Vagina (tissue), 2 donors: ENCODE results near the gene SWAP70. TPM values are rescaled to one million over a fixed set of nuclear protein-coding genes. Genes with fewer than 3 reads are reported as not detected.

ENCODE experiments used
- DNase-seq, 2 donors: peaks; one replicate each; pipeline ENCODE4 v3.0.0-alpha.2; 2017; ENCODE audit errors: extremely low spot score in 2 of 2
- H3K27ac ChIP-seq: fragments of 200-600 bp; sonication (generic); one replicate; pipeline ENCODE4 v1.5.1; 2019
- H3K27me3 ChIP-seq: fragments of 200-600 bp; sonication (generic); one replicate; pipeline ENCODE4 v1.5.1; 2019
- H3K36me3 ChIP-seq, 2 donors: fragments of 200-600 bp; sonication (generic); one replicate each; pipeline ENCODE4 v1.5.1; 2017 to 2019
- H3K4me1 ChIP-seq: fragments of 200-600 bp; sonication (generic); one replicate; pipeline ENCODE4 v1.5.1; 2019
- H3K4me3 ChIP-seq, 2 donors: fragments of 200-600 bp; sonication (generic); 1 replicate in 1 of 2; 2 replicates in 1 of 2; pipeline ENCODE4 v1.5.1; 2016 to 2019
- H3K9me3 ChIP-seq: fragments of 200-600 bp; sonication (generic); one replicate; pipeline ENCODE4 v1.5.1; 2019
- POLR2A ChIP-seq, 2 donors: fragments of 450-650 bp; IDR thresholded peaks; one replicate each; pipeline ENCODE4 v1.6.1; 2017; ENCODE audit warnings: antibody characterized with exemption in 2 of 2, mild to moderate bottlenecking in 2 of 2, moderate library complexity in 2 of 2
- POLR2AphosphoS5 ChIP-seq, 2 donors: sonication (generic); formaldehyde crosslinking; IDR thresholded peaks; one replicate each; pipeline ENCODE4 v1.9.0; 2017; ENCODE audit warnings: antibody characterized with exemption in 2 of 2, mild to moderate bottlenecking in 2 of 2, low read depth in 1 of 2; ENCODE audit not compliant: insufficient read depth in 1 of 2
- intact Hi-C: fragments of 100-400 bp; cut with DNase I; formaldehyde crosslinking; loops from one replicate; pipeline ENCODE4 v1.15.1; 2023
- total RNA-seq: library from RNA; depleted of rRNA; stranded (reverse); fragments of >200 nt; gene quantifications from one replicate; pipeline ENCODE4 v1.2.3, GENCODE V29; 2016
- TF ChIP-seq, protein P1 (sequence below), 3 experiments: fragments of 450-650 bp in 2 of 3; fragments of 200-600 bp in 1 of 3; sonication (generic) in 1 of 3; IDR thresholded peaks; one replicate each; pipeline ENCODE4 v1.5.1; 2017 to 2019; ENCODE audit warnings: antibody characterized with exemption in 3 of 3, mild to moderate bottlenecking in 2 of 3, moderate library complexity in 2 of 3

Gene SWAP70
- total RNA-seq, 1 donor from 2014 or later = 32.2 TPM

DNA sequence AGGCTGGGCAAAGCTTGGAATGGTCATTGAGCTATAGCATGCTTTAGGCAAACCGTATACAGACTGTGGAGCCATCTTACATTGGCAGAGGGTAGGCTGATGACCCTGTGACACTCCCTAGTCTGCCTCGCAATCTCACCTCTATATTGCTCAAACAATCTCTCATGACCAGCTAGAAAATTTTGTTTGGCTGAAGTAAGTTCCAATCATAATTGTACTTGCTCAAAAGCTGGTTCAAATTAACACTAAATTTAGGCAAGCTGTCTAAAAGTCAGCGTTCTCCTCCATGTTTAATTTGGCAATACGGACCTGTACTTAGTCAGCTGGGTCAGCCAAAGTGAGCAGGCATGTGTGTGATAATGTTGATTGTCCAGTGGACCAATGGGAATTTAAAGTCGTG lies 133.0 kb downstream of the SWAP70 start:
- Histone ChIP-seq H3K9me3 (no peaks in the 10 kb centered on the region), H3K36me3 (peaks cover 0 to 6% of the 10 kb centered on the region in 2 donors), H3K27ac (peak overlapping the region; percentile 12), H3K4me3 (no peak overlapping the region), H3K27me3 (no peaks in the 10 kb centered on the region), H3K4me1 (peaks cover 19% of the 10 kb centered on the region)
- no peak for TF ChIP-seq POLR2A (IDR thresholded peaks at IDR 0.05)
- TF ChIP-seq, protein P1, sequence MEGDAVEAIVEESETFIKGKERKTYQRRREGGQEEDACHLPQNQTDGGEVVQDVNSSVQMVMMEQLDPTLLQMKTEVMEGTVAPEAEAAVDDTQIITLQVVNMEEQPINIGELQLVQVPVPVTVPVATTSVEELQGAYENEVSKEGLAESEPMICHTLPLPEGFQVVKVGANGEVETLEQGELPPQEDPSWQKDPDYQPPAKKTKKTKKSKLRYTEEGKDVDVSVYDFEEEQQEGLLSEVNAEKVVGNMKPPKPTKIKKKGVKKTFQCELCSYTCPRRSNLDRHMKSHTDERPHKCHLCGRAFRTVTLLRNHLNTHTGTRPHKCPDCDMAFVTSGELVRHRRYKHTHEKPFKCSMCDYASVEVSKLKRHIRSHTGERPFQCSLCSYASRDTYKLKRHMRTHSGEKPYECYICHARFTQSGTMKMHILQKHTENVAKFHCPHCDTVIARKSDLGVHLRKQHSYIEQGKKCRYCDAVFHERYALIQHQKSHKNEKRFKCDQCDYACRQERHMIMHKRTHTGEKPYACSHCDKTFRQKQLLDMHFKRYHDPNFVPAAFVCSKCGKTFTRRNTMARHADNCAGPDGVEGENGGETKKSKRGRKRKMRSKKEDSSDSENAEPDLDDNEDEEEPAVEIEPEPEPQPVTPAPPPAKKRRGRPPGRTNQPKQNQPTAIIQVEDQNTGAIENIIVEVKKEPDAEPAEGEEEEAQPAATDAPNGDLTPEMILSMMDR (IDR thresholded peaks at IDR 0.05) = no peak
- no peak for TF ChIP-seq POLR2AphosphoS5 (IDR thresholded peaks at IDR 0.05; ENCODE audit: insufficient read depth in 1 of 2, low read depth in 1 of 2)
- intact Hi-C loops = no loop called here
- no peak for DNase-seq

- Histone ChIP-seq H3K4me3 (no peak overlapping the region), H3K36me3 (peaks cover 0 to 6% of the 10 kb centered on the region in 2 donors), H3K27me3 (no peaks in the 10 kb centered on the region), H3K9me3 (no peaks in the 10 kb centered on the region), H3K27ac (no peak overlapping the region), H3K4me1 (peaks cover 23% of the 10 kb centered on the region)
- no peak for TF ChIP-seq POLR2A (IDR thresholded peaks at IDR 0.05)
- TF ChIP-seq, protein P1 (IDR thresholded peaks at IDR 0.05) = no peak
- TF ChIP-seq POLR2AphosphoS5 (IDR thresholded peaks at IDR 0.05; ENCODE audit: insufficient read depth in 1 of 2, low read depth in 1 of 2) = no peak
- intact Hi-C loops = no loop called here
- DNase-seq = no peak
Measured at GRCh38 chr11:9797300-9797699, 133.4 kb downstream of the SWAP70 start.

DNA sequence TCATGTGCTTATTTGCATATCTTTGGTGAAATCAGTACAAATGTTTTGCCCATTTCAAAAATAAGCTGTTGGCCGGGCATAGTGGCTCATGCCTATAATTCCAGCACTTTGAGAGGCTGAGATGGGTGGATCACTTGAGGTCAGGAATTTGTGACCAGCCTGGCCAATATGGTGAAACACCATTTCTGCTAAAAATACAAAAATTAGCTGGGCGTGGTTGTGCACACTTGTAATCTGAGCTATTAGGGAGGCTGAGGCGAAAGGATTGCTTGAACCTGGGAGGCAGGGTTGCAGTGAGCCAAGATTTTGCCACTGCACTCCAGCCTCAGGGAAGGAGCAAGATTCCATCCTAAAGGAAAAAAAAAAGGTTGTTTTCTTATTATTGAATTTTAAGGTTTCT lies 136.0 kb downstream of the SWAP70 start:
- H3K4me1 ChIP-seq = peaks cover 49% of the 10 kb centered on the region
- intact Hi-C loops = no loop called here
- peak overlapping the region; percentile 66 for H3K27ac ChIP-seq
- TF ChIP-seq POLR2AphosphoS5 (IDR thresholded peaks at IDR 0.05; ENCODE audit: insufficient read depth in 1 of 2, low read depth in 1 of 2) = no peak
- no peak for TF ChIP-seq POLR2A (IDR thresholded peaks at IDR 0.05)
- TF ChIP-seq, protein P1 (IDR thresholded peaks at IDR 0.05) = no peak
- no peaks in the 10 kb centered on the region for H3K36me3 ChIP-seq
- DNase-seq = no peak
- no peaks in the 10 kb centered on the region for H3K27me3 ChIP-seq
- H3K9me3 ChIP-seq = no peaks in the 10 kb centered on the region
- H3K4me3 ChIP-seq = no peak overlapping the region

DNA sequence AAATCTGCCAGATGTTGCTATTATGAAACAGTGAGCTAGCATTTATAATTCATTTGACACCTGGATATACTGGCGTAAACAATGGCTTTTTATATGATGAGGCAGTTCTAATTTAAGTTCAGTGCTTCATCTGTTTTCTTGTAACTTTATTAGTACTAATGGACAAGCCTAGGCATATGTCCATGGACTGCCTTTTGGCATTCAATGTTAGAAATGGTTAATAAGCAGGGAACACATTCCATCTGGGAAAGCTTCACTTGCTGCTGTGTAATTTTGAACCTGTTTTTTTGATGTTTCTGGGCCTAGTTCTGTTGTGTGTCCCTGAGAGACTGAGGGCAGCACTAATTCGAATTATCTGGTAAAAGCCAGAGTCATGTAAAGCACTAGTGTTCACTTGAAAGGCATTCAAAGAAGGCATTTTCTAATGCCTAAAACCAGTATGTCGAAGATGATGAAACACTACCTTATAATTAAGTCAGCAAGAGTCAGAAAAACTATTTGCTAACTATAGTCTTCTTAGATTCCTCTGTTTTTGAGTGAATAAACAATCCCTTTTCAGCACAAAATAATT lies 138.5 kb downstream of the SWAP70 start:
- Histone ChIP-seq H3K4me1 (peaks cover 50% of the 10 kb centered on the region), H3K36me3 (peaks cover 0 to 10% of the 10 kb centered on the region in 2 donors), H3K27me3 (no peaks in the 10 kb centered on the region), H3K27ac (peak overlapping the region; percentile 66), H3K4me3 (no peak overlapping the region), H3K9me3 (no peaks in the 10 kb centered on the region)
- peak; percentile 28 to 82 for TF ChIP-seq POLR2AphosphoS5 (IDR thresholded peaks at IDR 0.05; ENCODE audit: insufficient read depth in 1 of 2, low read depth in 1 of 2)
- TF ChIP-seq POLR2A (IDR thresholded peaks at IDR 0.05) = no peak
- TF ChIP-seq, protein P1 (IDR thresholded peaks at IDR 0.05) = no peak
- no peak for DNase-seq
- intact Hi-C loops = no loop called here

Other genes with a start within 250 kb of the SWAP70 start
- gene ZNF143, start 203.1 kb upstream of the SWAP70 start, total RNA-seq = 36.6 TPM
- gene WEE1, start 90.4 kb upstream of the SWAP70 start, total RNA-seq = 22.1 TPM